ENCODE results near the gene TMEM119. TPM values are rescaled to one million over a fixed set of nuclear protein-coding genes. Genes with fewer than 3 reads are reported as not detected.

The TMEM119 gene
- total RNA-seq, 1 experiment from 2014 or later: not detected

- Histone ChIP-seq H3K36me3 (ENCODE audit: insufficient read depth, low read length, poor library complexity, severe bottlenecking) (peaks cover 10% of the 10 kb centered on the region), H3K4me3 (ENCODE audit: low read depth, low read length, poor library complexity, severe bottlenecking) (no peak overlapping the region), H3K27ac (ENCODE audit: low read depth, low read length, poor library complexity, severe bottlenecking) (no peak overlapping the region), H3K4me1 (ENCODE audit: insufficient read depth, low read length, poor library complexity, severe bottlenecking) (no peaks in the 10 kb centered on the region), H3K9me3 (ENCODE audit: low read depth, low read length, poor library complexity, severe bottlenecking) (no peaks in the 10 kb centered on the region), H3K27me3 (replicated peaks; ENCODE audit: insufficient read depth, low read depth, low read length, poor library complexity) (no peaks in the 10 kb centered on the region)
- no TSS peak for BruUV-seq (replicated peaks)
- CTCF ChIA-PET: no interaction called here
- DNase-seq (ENCODE audit: low spot score): no peak
- POLR2A ChIA-PET (ENCODE audit: low non-redundant PET): no interaction called here
- TF ChIP-seq EZH2 (IDR thresholded peaks at IDR 0.05; ENCODE audit: borderline replicate concordance, low read depth, low read length, poor library complexity, severe bottlenecking) (no peak), CTCF (conservative IDR thresholded peaks at IDR 0.05; ENCODE audit: low read depth, low read length) (no peak)
- intact Hi-C loops (cut with micrococcal nuclease; ENCODE audit: unreplicated experiment): no loop called here
These were observed 43.0 kb upstream of the TMEM119 start for GRCh38 chr12:108640802-108641445.

GRCh38 chr12:108638997-108639822, 41.3 kb upstream of the TMEM119 start:
- Histone ChIP-seq H3K9me3 (ENCODE audit: low read depth, low read length, poor library complexity, severe bottlenecking) (no peaks in the 10 kb centered on the region), H3K27me3 (replicated peaks; ENCODE audit: insufficient read depth, low read depth, low read length, poor library complexity) (no peaks in the 10 kb centered on the region), H3K36me3 (ENCODE audit: insufficient read depth, low read length, poor library complexity, severe bottlenecking) (no peaks in the 10 kb centered on the region), H3K27ac (ENCODE audit: low read depth, low read length, poor library complexity, severe bottlenecking) (no peak overlapping the region), H3K4me1 (ENCODE audit: insufficient read depth, low read length, poor library complexity, severe bottlenecking) (no peaks in the 10 kb centered on the region), H3K4me3 (ENCODE audit: low read depth, low read length, poor library complexity, severe bottlenecking) (no peak overlapping the region)
- POLR2A ChIA-PET (ENCODE audit: low non-redundant PET): no interaction called here
- no peak for TF ChIP-seq EZH2 (IDR thresholded peaks at IDR 0.05; ENCODE audit: borderline replicate concordance, low read depth, low read length, poor library complexity, severe bottlenecking)
- no peak for TF ChIP-seq CTCF (conservative IDR thresholded peaks at IDR 0.05; ENCODE audit: low read depth, low read length)
- intact Hi-C loops (cut with micrococcal nuclease; ENCODE audit: unreplicated experiment): no loop called here
- CTCF ChIA-PET: interaction anchor here (0.8 kb wide), 1 partner anchor 21 kb away, joined by 3 read pairs; no protein-coding TSS in a partner anchor
- DNase-seq (ENCODE audit: low spot score): no peak
- BruUV-seq (replicated peaks): no TSS peak

- intact Hi-C loops (cut with micrococcal nuclease; ENCODE audit: unreplicated experiment): no loop called here
- TF ChIP-seq EZH2 (IDR thresholded peaks at IDR 0.05; ENCODE audit: borderline replicate concordance, low read depth, low read length, poor library complexity, severe bottlenecking) (no peak), CTCF (conservative IDR thresholded peaks at IDR 0.05; ENCODE audit: low read depth, low read length) (no peak)
- no peaks in the 10 kb centered on the region for H3K36me3 ChIP-seq (ENCODE audit: insufficient read depth, low read length, poor library complexity, severe bottlenecking)
- H3K4me3 ChIP-seq (ENCODE audit: low read depth, low read length, poor library complexity, severe bottlenecking): no peak overlapping the region
- DNase-seq (ENCODE audit: low spot score): no peak
- ChIA-PET CTCF (interaction anchor here (0.8 kb wide), 1 partner anchor 20 kb away, joined by 3 read pairs; no protein-coding TSS in a partner anchor), POLR2A (ENCODE audit: low non-redundant PET) (no interaction called here)
- BruUV-seq (replicated peaks): no TSS peak
- H3K9me3 ChIP-seq (ENCODE audit: low read depth, low read length, poor library complexity, severe bottlenecking): no peaks in the 10 kb centered on the region
- H3K27ac ChIP-seq (ENCODE audit: low read depth, low read length, poor library complexity, severe bottlenecking): no peak overlapping the region
- no peaks in the 10 kb centered on the region for H3K27me3 ChIP-seq (replicated peaks; ENCODE audit: insufficient read depth, low read depth, low read length, poor library complexity)
- H3K4me1 ChIP-seq (ENCODE audit: insufficient read depth, low read length, poor library complexity, severe bottlenecking): no peaks in the 10 kb centered on the region
These were observed 40.4 kb upstream of the TMEM119 start for GRCh38 chr12:108638141-108638827.
